Measurements from ENCODE around the gene C12orf76. TPM values are rescaled to one million over a fixed set of nuclear protein-coding genes. Genes with fewer than 3 reads are reported as not detected.
A peak's percentile ranks its signal among the peaks of the same experiment; 100 is the strongest.
"Not testable (repeated sequence)": the region's sequence is repeated elsewhere in the genome, so short reads cannot be mapped to it uniquely, and the experiment has no call there.

The C12orf76 gene
- total RNA-seq, 4 donors from 2014 or later: 19.4 to 29.7 (median 22.5) TPM

DNA sequence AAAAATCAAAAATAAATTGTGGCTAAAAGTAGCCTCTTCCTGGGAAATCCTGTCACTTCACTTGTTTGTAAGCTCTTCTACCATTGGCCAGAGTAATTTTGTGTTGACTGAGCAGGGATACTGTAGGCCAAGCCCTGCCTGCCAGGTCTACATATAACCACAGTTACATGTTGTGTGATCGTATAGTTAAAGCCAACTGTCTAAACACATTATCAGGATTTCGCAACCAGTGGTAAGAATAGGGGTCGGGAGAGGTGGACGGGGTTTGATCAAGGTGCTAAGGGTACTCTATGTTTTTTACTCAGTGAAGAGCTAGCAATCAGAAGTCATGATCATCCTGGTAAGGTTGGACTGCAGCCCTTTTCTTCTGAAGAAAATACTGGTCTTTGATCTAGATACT is 35.7 kb downstream of the C12orf76 start:
- Histone ChIP-seq H3K27me3 (no peaks in the 10 kb centered on the region), H3K4me1 (peaks cover 0 to 4% (median 0%) of the 10 kb centered on the region in 4 donors), H3K27ac (peak overlapping the region in 1 of 4 donors; percentile 43), H3K4me3 (no peak overlapping the region), H3K9me3 (no peaks in the 10 kb centered on the region), H3K36me3 (peaks cover 0 to 57% (median 0%) of the 10 kb centered on the region in 3 donors)
- WGBS, 2 donors: 86 to 96% methylated on average over 4 of the region's 4 CpGs
- no peak for TF ChIP-seq POLR2A (IDR thresholded peaks at IDR 0.05)
- TF ChIP-seq, protein P1, sequence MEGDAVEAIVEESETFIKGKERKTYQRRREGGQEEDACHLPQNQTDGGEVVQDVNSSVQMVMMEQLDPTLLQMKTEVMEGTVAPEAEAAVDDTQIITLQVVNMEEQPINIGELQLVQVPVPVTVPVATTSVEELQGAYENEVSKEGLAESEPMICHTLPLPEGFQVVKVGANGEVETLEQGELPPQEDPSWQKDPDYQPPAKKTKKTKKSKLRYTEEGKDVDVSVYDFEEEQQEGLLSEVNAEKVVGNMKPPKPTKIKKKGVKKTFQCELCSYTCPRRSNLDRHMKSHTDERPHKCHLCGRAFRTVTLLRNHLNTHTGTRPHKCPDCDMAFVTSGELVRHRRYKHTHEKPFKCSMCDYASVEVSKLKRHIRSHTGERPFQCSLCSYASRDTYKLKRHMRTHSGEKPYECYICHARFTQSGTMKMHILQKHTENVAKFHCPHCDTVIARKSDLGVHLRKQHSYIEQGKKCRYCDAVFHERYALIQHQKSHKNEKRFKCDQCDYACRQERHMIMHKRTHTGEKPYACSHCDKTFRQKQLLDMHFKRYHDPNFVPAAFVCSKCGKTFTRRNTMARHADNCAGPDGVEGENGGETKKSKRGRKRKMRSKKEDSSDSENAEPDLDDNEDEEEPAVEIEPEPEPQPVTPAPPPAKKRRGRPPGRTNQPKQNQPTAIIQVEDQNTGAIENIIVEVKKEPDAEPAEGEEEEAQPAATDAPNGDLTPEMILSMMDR (IDR thresholded peaks at IDR 0.05): no peak
- no peak for TF ChIP-seq EP300 (IDR thresholded peaks at IDR 0.05)
- DNase-seq (ENCODE audit: low spot score in 2 of 2): no peak

DNA sequence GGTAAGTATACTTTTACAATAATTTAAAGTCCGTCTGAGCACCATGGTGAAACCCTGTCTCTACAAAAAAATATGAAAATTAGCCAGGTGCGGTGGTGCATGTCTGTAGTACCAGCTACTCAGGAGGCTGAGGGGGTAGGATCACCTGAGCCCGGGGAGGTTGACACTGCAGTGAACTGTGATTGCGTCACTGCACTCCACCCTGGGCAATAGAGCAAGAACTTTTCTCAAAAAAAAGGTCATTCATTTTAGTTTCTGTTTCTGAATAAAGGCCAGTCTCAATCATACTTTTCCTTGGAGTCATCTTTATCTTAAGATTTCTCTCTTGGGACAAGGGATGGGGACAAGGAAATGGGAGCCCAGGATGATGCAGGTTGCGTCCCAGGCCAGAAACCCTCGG is 36.2 kb downstream of the C12orf76 start:
- Histone ChIP-seq H3K4me3 (no peak overlapping the region), H3K4me1 (peaks cover 0 to 4% (median 0%) of the 10 kb centered on the region in 4 donors), H3K9me3 (peaks cover 0 to 4% (median 0%) of the 10 kb centered on the region in 4 donors), H3K27me3 (no peaks in the 10 kb centered on the region), H3K27ac (peak overlapping the region in 1 of 4 donors; percentile 63), H3K36me3 (peaks cover 0 to 52% (median 0%) of the 10 kb centered on the region in 3 donors)
- TF ChIP-seq, protein P1 (IDR thresholded peaks at IDR 0.05): no peak
- TF ChIP-seq EP300 (IDR thresholded peaks at IDR 0.05) (no peak), POLR2A (IDR thresholded peaks at IDR 0.05) (no peak)
- WGBS, 2 donors: 82 to 89% methylated on average over 6 of the region's 6 CpGs
- no peak for DNase-seq (ENCODE audit: low spot score in 2 of 2)

DNA sequence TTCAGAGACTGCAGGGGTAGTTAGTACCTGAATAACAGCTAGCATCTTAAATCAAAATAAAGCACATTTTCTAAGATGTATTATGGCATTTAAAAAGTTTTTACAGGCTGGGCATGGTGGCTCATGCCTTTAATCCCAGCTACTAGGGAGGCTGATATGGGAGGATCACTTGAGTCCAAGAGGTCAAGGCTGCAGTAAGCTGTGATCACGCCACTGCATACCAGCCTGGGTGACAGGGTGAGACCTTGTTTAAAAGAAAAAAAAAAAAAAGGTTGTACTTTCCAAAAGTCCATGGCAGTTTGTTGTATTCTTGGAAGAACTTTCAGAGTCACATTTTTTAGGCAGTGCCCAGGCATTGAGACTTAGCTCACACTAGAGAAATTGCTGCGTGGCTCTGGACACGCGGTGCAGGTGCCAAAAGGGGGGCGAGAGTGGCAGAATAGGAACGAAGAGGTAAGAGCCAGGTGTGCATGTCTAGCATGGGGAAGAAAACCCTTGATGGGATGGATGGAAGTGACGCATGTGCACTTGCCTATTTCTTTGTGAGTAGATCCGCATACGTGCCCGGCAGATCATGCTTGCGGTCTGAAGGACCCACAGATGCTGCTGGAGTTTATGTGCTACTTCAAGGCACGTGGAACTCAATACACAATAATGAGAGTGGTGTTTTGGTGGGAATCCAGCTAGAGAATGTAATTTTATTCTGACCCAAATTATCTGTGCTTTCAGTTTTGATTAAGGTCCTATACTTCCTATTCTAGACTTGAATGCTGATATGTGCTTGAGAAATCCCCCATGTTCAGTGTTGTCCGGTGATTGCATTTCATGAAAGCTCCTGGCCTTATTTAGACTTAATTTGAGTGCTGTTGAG is 37.2 kb downstream of the C12orf76 start:
- Histone ChIP-seq H3K9me3 (peaks cover 0 to 4% (median 0%) of the 10 kb centered on the region in 4 donors), H3K36me3 (peaks cover 0 to 42% (median 0%) of the 10 kb centered on the region in 3 donors)
- WGBS, 2 donors: 86 to 89% methylated on average over 13 of the region's 13 CpGs

DNA sequence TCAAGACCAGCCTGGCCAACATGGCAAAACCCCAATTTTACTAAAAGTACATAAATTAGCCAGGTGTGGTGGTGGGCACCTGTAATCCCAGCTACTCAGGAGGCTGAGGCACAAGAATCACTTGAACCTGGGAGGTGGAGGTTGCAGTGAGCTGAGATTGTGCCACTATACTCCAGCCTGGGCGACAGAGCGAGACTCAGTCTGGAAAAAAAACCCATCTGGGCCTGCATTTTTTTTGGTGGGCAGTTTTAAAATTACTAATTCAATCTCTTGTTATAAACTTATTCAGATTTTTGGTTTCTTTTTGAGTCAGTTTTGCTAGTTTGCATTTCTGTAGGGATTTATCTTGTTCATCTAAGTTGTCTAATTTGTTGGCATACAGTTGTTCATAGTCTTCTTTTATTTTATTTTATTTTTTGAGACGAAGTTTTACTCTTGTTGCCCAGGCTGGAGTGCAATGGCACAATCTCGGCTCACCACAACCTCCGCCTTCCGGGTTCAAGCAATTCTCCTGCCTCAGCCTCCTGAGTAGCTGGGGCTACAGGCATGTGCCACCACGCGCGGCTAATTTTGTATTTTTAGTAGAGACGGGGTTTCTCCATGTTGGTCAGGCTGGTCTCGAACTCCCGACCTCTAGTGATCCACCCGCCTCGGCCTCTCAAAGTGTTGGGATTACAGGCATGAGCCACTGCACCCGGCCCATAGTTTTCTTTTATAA is 39.5 kb downstream of the C12orf76 start:
- not testable (repeated sequence) for H3K4me3 ChIP-seq; H3K4me1 ChIP-seq; H3K9me3 ChIP-seq; H3K27ac ChIP-seq; DNase-seq (ENCODE audit: low spot score in 2 of 2); H3K27me3 ChIP-seq
- H3K36me3 ChIP-seq: peaks cover 0 to 19% (median 0%) of the 10 kb centered on the region in 3 donors
- WGBS, 2 donors: 88 to 97% methylated on average over 15 of the region's 15 CpGs

More for the DNA sequence above, 37.2 kb downstream of the C12orf76 start:
- DNase-seq (ENCODE audit: low spot score in 2 of 2): no peak
- H3K4me1 ChIP-seq: peaks cover 0 to 4% (median 0%) of the 10 kb centered on the region in 4 donors
- H3K27ac ChIP-seq: peak overlapping the region in 1 of 4 donors; percentile 63
- TF ChIP-seq POLR2A (IDR thresholded peaks at IDR 0.05) (no peak), EP300 (IDR thresholded peaks at IDR 0.05) (no peak)
- TF ChIP-seq, protein P1 (IDR thresholded peaks at IDR 0.05): no peak
- no peak overlapping the region for H3K4me3 ChIP-seq
- no peaks in the 10 kb centered on the region for H3K27me3 ChIP-seq

DNA sequence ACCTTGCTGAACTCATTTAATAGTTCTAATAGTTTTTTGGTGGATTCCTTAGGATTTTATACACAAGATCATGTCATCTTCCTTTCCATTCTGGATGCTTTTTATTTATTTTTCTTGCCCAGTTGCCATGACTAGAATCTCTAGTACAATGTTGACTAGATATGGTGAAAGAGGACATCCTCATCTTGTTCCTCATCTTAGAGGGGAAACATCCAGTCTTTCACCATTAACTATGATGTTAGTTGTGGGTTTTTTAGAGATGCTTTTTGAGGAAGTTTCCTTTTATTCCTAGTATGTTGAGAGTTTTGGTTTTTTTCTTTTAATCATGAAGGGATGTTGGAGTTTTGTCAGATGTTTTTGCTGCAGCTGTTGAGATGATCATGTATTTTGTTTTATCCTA is 40.4 kb downstream of the C12orf76 start:
- H3K27me3 ChIP-seq: no peaks in the 10 kb centered on the region
- TF ChIP-seq EP300 (IDR thresholded peaks at IDR 0.05) (no peak), POLR2A (IDR thresholded peaks at IDR 0.05) (no peak)
- TF ChIP-seq, protein P1 (IDR thresholded peaks at IDR 0.05): no peak
- DNase-seq (ENCODE audit: low spot score in 2 of 2): no peak
- peaks cover 0 to 16% (median 0%) of the 10 kb centered on the region in 3 donors for H3K36me3 ChIP-seq
- peaks cover 0 to 4% (median 0%) of the 10 kb centered on the region in 4 donors for H3K9me3 ChIP-seq
- H3K4me3 ChIP-seq: no peak overlapping the region
- peaks cover 0 to 6% (median 0%) of the 10 kb centered on the region in 4 donors for H3K4me1 ChIP-seq
- no peak overlapping the region for H3K27ac ChIP-seq

All from tibial nerve (tissue), 4 donors.